ENCODE measurements around the gene SLC23A2. TPM values are rescaled to one million over a fixed set of nuclear protein-coding genes. Genes with fewer than 3 reads are reported as not detected.

Gene SLC23A2
- total RNA-seq, 1 experiment from 2014 or later: 5.9 TPM

DNA sequence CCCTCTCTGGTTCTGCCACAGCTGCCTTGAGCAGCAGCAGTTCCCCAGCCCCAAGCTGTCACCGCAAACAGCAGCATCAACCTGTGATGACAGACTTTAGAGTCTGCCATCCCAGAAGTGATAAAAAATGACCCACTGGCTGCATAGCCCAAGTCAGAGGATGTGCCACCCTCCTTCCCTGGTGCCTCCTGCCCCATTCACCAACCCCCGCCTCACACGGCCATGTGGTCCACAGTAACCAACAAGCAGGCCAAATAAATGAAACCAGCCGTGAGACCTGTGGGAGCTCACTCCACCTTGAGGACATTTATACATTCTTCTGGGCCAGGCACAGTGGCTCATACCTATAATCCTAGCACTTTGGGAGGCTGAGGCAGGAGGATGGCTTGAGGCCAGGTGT, 181.4 kb downstream of the SLC23A2 start:
- Histone ChIP-seq H3K36me3 (replicated peaks; ENCODE audit: control insufficient read depth, insufficient read depth, low read length) (no peaks in the 10 kb centered on the region; the same call in 1 of the 2 replicates), H3K4me3 (ENCODE audit: insufficient read depth, low read depth, low read length) (no peak overlapping the region), H3K27me3 (ENCODE audit: control insufficient read depth, insufficient read depth, low read length) (peaks cover 20% of the 10 kb centered on the region)
- DNase-seq: no peak

DNA sequence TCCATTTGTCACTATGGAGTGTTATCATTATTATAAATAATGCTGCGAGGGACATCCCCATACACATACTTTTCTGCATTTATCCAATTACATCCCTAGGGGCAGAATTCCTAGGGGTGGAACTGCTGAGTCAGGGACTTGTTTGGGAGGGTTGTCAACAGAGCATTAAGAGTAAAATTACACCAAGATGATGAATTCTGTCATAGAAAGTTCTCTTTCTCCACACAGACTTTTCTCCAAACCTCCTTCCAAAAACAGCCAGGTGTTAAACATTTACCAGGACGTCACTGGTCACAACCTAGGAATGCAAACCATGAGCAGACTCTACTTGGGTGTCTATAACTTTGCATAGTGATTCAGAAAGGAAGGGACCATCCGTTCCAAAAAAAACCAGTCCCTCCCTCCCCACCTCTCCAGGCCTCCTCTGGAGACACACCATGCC, 184.1 kb downstream of the SLC23A2 start:
- no peak overlapping the region for H3K4me3 ChIP-seq (ENCODE audit: insufficient read depth, low read depth, low read length)
- no peak for DNase-seq
- H3K27me3 ChIP-seq (ENCODE audit: control insufficient read depth, insufficient read depth, low read length): peaks cover 13% of the 10 kb centered on the region
- H3K36me3 ChIP-seq (replicated peaks; ENCODE audit: control insufficient read depth, insufficient read depth, low read length): no peaks in the 10 kb centered on the region; the same call in 1 of the 2 replicates

DNA sequence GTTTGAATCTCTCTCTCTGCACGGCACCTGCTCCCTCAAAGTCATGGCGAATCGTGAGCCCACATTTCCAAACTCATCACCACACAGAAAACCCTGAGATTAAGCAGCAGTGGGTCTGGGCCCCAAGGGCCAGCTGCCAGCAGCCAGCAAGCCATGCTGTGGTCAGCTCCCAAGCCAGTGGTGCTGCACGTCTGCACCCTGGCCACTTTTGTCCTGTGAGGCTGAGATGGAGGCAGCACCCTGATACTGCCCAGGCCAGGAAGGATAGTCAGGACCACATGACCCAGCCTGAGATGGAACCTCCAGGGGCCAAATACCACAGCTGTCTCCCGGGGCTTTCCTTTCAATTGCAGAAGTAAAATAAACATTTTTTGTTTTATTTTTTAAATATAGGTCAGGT, 185.7 kb downstream of the SLC23A2 start:
- H3K4me3 ChIP-seq (ENCODE audit: insufficient read depth, low read depth, low read length): no peak overlapping the region
- no peaks in the 10 kb centered on the region for H3K27me3 ChIP-seq (ENCODE audit: control insufficient read depth, insufficient read depth, low read length)
- DNase-seq: no peak
- no peaks in the 10 kb centered on the region; the same call in 1 of the 2 replicates for H3K36me3 ChIP-seq (replicated peaks; ENCODE audit: control insufficient read depth, insufficient read depth, low read length)

GRCh38 chr20:4814696-4815252, 186.5 kb downstream of the SLC23A2 start:
- H3K4me3 ChIP-seq (ENCODE audit: insufficient read depth, low read depth, low read length): no peak overlapping the region
- H3K36me3 ChIP-seq (replicated peaks; ENCODE audit: control insufficient read depth, insufficient read depth, low read length): no peaks in the 10 kb centered on the region; the same call in 1 of the 2 replicates
- H3K27me3 ChIP-seq (ENCODE audit: control insufficient read depth, insufficient read depth, low read length): no peaks in the 10 kb centered on the region
- no peak for DNase-seq

DNA sequence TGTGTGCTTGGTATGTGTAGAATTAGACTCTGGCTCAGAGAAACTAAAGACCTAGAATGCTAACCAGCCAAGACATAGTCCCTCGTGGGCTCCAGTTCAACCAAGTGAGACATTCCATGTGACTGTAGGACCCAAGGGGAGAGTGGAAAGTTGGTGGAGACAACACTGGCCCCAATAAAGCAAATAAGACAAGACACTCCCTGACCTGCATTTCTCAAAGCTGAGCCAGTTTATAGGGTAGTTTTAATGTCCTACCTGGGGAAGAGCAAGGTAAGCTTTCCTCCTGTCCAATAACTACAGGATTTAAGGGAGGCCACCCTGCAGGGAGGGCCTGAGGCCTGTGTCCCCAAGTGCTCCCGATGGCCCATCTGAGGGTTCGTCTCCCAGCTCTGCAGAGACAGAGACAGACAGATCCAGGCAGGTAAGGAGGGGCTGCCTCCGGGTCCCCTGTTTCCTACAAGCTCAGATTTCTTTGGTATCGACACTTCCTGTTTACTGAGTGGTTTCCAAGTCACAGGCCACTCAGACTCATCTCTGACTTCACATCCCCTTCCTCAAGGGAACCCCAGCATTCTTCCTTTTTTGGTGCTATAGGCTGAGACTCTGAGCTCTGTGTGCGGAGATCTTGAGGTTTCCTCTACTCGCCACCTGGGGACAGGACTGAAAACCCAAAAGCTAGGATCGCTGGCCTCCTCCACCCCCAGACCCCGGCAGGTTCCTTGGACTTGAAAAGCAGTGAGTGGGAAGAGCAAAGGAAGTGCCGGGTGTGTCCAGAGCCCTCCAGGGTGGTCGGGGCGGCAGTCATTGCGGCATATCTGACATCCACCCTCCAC, 187.2 kb downstream of the SLC23A2 start:
- Histone ChIP-seq H3K27me3 (ENCODE audit: control insufficient read depth, insufficient read depth, low read length) (no peaks in the 10 kb centered on the region), H3K36me3 (replicated peaks; ENCODE audit: control insufficient read depth, insufficient read depth, low read length) (no peaks in the 10 kb centered on the region; the same call in 1 of the 2 replicates), H3K4me3 (ENCODE audit: insufficient read depth, low read depth, low read length) (no peak overlapping the region)
- no peak for DNase-seq

DNA sequence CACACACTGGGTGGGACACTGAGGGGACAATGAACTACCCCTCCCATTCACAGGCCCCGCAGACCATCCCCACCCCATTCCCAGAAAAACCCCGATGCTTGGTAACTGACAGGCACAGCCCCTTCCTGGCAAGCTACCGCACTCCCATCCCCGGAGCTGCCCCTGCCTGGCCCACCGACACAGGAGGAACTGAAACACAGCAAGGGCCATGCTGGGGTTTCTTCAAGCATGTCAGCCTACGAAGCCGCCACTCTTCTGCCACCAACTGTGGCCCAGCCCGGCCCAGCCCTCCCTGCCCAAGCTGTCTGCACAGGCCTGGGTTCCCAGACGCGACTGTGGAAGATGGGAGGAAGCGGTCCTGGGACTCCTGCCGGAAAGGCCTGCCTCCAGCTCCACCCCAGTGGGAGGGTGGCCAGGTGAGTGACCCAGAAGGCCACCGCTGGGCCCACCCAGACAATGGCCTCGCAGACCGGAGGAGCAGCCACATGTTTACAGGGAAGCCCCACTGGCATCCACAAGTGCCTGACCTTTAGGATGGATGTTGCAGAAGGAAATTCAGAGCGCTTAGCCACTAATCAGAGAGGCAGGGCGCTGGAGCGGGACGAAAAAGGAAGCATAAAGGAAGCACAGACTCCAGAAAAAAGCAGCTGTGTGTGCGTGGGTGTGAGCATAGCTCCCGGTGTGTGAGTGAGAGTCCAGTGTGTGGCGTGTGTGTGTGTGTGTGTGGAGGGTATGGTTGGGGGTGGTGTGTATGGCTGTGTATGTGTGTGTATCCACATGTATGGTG, 188.0 kb downstream of the SLC23A2 start:
- H3K4me3 ChIP-seq (ENCODE audit: insufficient read depth, low read depth, low read length): no peak overlapping the region
- no peaks in the 10 kb centered on the region; the same call in 1 of the 2 replicates for H3K36me3 ChIP-seq (replicated peaks; ENCODE audit: control insufficient read depth, insufficient read depth, low read length)
- no peak for DNase-seq
- no peaks in the 10 kb centered on the region for H3K27me3 ChIP-seq (ENCODE audit: control insufficient read depth, insufficient read depth, low read length)

- Histone ChIP-seq H3K27me3 (ENCODE audit: control insufficient read depth, insufficient read depth, low read length) (no peaks in the 10 kb centered on the region), H3K4me3 (ENCODE audit: insufficient read depth, low read depth, low read length) (no peak overlapping the region), H3K36me3 (replicated peaks; ENCODE audit: control insufficient read depth, insufficient read depth, low read length) (no peaks in the 10 kb centered on the region; the same call in 1 of the 2 replicates)
- no peak for DNase-seq
Measured at GRCh38 chr20:4812641-4813075, 188.7 kb downstream of the SLC23A2 start.

- DNase-seq: no peak
- H3K4me3 ChIP-seq (ENCODE audit: insufficient read depth, low read depth, low read length): no peak overlapping the region
- no peaks in the 10 kb centered on the region for H3K27me3 ChIP-seq (ENCODE audit: control insufficient read depth, insufficient read depth, low read length)
- no peaks in the 10 kb centered on the region for H3K36me3 ChIP-seq (replicated peaks; ENCODE audit: control insufficient read depth, insufficient read depth, low read length)
Measured at GRCh38 chr20:4812216-4812615, 189.1 kb downstream of the SLC23A2 start.

DNA sequence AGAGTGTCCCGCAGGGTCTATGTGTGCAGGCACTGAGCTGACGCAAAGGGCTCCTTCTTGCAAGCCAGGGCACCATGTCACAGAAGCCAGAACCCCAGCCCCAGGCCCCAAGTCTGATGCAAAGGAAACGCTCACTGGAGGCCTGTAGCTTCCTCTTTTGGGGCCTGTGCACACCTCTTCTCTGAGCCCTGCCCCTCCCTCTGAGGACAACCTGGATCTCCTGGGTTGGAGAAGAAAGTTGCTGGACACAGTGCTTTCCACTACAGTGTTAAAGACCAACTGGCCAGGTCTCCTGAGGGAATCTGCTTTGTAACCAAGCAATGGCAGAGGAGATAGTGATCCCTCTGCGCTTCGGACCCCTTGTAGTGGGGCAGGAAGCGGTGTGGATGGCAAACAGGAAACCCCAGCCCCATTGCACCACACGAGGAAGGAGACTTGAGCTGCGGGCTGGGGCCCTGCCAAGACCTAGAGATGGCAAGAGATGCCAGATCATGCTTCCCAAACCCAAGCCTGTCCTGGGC, 189.6 kb downstream of the SLC23A2 start:
- no peak for DNase-seq
- H3K4me3 ChIP-seq (ENCODE audit: insufficient read depth, low read depth, low read length): no peak overlapping the region

GRCh38 chr20:4811257-4811656, 190.1 kb downstream of the SLC23A2 start:
- no peak overlapping the region for H3K4me3 ChIP-seq (ENCODE audit: insufficient read depth, low read depth, low read length)
- DNase-seq: no peak

More for the DNA sequence above, 189.6 kb downstream of the SLC23A2 start:
- H3K27me3 ChIP-seq (ENCODE audit: control insufficient read depth, insufficient read depth, low read length): no peaks in the 10 kb centered on the region
- no peaks in the 10 kb centered on the region for H3K36me3 ChIP-seq (replicated peaks; ENCODE audit: control insufficient read depth, insufficient read depth, low read length)

GRCh38 chr20:4810426-4811019, 190.8 kb downstream of the SLC23A2 start:
- Histone ChIP-seq H3K4me3 (ENCODE audit: insufficient read depth, low read depth, low read length) (no peak overlapping the region), H3K36me3 (replicated peaks; ENCODE audit: control insufficient read depth, insufficient read depth, low read length) (no peaks in the 10 kb centered on the region), H3K27me3 (ENCODE audit: control insufficient read depth, insufficient read depth, low read length) (no peaks in the 10 kb centered on the region)
- DNase-seq: no peak

More at GRCh38 chr20:4811257-4811656, 190.1 kb downstream of the SLC23A2 start:
- Histone ChIP-seq H3K27me3 (ENCODE audit: control insufficient read depth, insufficient read depth, low read length) (no peaks in the 10 kb centered on the region), H3K36me3 (replicated peaks; ENCODE audit: control insufficient read depth, insufficient read depth, low read length) (no peaks in the 10 kb centered on the region)

GRCh38 chr20:4809707-4810106, 191.6 kb downstream of the SLC23A2 start:
- no peaks in the 10 kb centered on the region for H3K36me3 ChIP-seq (replicated peaks; ENCODE audit: control insufficient read depth, insufficient read depth, low read length)
- no peaks in the 10 kb centered on the region for H3K27me3 ChIP-seq (ENCODE audit: control insufficient read depth, insufficient read depth, low read length)
- DNase-seq: no peak
- no peak overlapping the region for H3K4me3 ChIP-seq (ENCODE audit: insufficient read depth, low read depth, low read length)

- Histone ChIP-seq H3K27me3 (ENCODE audit: control insufficient read depth, insufficient read depth, low read length) (no peaks in the 10 kb centered on the region), H3K4me3 (ENCODE audit: insufficient read depth, low read depth, low read length) (no peak overlapping the region), H3K36me3 (replicated peaks; ENCODE audit: control insufficient read depth, insufficient read depth, low read length) (no peaks in the 10 kb centered on the region)
- DNase-seq: no peak
Measured at GRCh38 chr20:4808872-4809271, 192.4 kb downstream of the SLC23A2 start.

Data from H7 (cell line).